ENCODE measurements around the gene STAG1. TPM values are rescaled to one million over a fixed set of nuclear protein-coding genes. Genes with fewer than 3 reads are reported as not detected.
"Not testable (repeated sequence)": the region's sequence is repeated elsewhere in the genome, so short reads cannot be mapped to it uniquely, and the experiment has no call there.

The STAG1 gene
- total RNA-seq, 1 donor from 2014 or later, result 44.7 TPM

- peak in 1 of 2 donors; percentile 94 for DNase-seq (ENCODE audit: extremely low spot score in 2 of 2)
- Histone ChIP-seq H3K9me3 (no peaks in the 10 kb centered on the region), H3K27me3 (no peaks in the 10 kb centered on the region), H3K36me3 (no peaks in the 10 kb centered on the region), H3K4me1 (peaks cover 56% of the 10 kb centered on the region), H3K27ac (peak overlapping the region; percentile 99), H3K4me3 (peak overlapping the region; percentile 81 to 99)
- intact Hi-C loops (cut with DNase I), result loop anchor here (2.0 to 10.0 kb wide), 6 partner anchors 111 to 677 kb away; partner anchors contain the start of genes MSL2, NCK1 and PCCB
- TF ChIP-seq POLR2A (IDR thresholded peaks at IDR 0.05) (peak in 1 of 2 donors; percentile 4), CTCF (IDR thresholded peaks at IDR 0.05) (no peak), POLR2AphosphoS5 (IDR thresholded peaks at IDR 0.05; ENCODE audit: insufficient read depth in 1 of 2, low read depth in 1 of 2) (no peak)
These were observed 634 bp downstream of the STAG1 start for GRCh38 chr3:136751316-136752171.

GRCh38 chr3:136750897-136751315 lies 1.3 kb downstream of the STAG1 start:
- Histone ChIP-seq H3K4me1 (peaks cover 58% of the 10 kb centered on the region), H3K27ac (peak overlapping the region; percentile 99), H3K27me3 (no peaks in the 10 kb centered on the region), H3K36me3 (no peaks in the 10 kb centered on the region), H3K4me3 (peak overlapping the region; percentile 81 to 99), H3K9me3 (no peaks in the 10 kb centered on the region)
- TF ChIP-seq CTCF (IDR thresholded peaks at IDR 0.05), result no peak
- peak in 1 of 2 donors; percentile 6 for TF ChIP-seq POLR2AphosphoS5 (IDR thresholded peaks at IDR 0.05; ENCODE audit: insufficient read depth in 1 of 2, low read depth in 1 of 2)
- intact Hi-C loops (cut with DNase I), result loop anchor here (5.0 to 10.0 kb wide), 4 partner anchors 111 to 676 kb away; partner anchors contain the start of genes NCK1 and PCCB
- DNase-seq (ENCODE audit: extremely low spot score in 2 of 2), result no peak

GRCh38 chr3:136750209-136750896 lies 1.8 kb downstream of the STAG1 start:
- Histone ChIP-seq H3K4me3 (peak overlapping the region; percentile 81 to 99), H3K4me1 (peaks cover 63% of the 10 kb centered on the region), H3K9me3 (no peaks in the 10 kb centered on the region), H3K27me3 (no peaks in the 10 kb centered on the region), H3K27ac (peak overlapping the region; percentile 99), H3K36me3 (no peaks in the 10 kb centered on the region)
- no peak for DNase-seq (ENCODE audit: extremely low spot score in 2 of 2)
- intact Hi-C loops (cut with DNase I), result loop anchor here (5.0 to 10.0 kb wide), 4 partner anchors 112 to 676 kb away; partner anchors contain the start of genes NCK1 and PCCB
- TF ChIP-seq POLR2AphosphoS5 (IDR thresholded peaks at IDR 0.05; ENCODE audit: insufficient read depth in 1 of 2, low read depth in 1 of 2) (no peak), POLR2A (IDR thresholded peaks at IDR 0.05) (no peak), CTCF (IDR thresholded peaks at IDR 0.05) (no peak)

- not testable (repeated sequence) for H3K27me3 ChIP-seq; H3K9me3 ChIP-seq; H3K36me3 ChIP-seq; DNase-seq (ENCODE audit: extremely low spot score in 2 of 2)
- peak overlapping the region; percentile 99 for H3K27ac ChIP-seq
- intact Hi-C loops (cut with DNase I), result loop anchor here (5.0 to 10.0 kb wide), 4 partner anchors 113 to 675 kb away; partner anchors contain the start of genes NCK1 and PCCB
- H3K4me1 ChIP-seq, result peaks cover 69% of the 10 kb centered on the region
- peak overlapping the region in 1 of 2 donors; percentile 19 for H3K4me3 ChIP-seq
These were observed 2.6 kb downstream of the STAG1 start for GRCh38 chr3:136749602-136750001.

- peaks cover 66% of the 10 kb centered on the region for H3K4me1 ChIP-seq
- no peak for DNase-seq (ENCODE audit: extremely low spot score in 2 of 2)
- H3K27me3 ChIP-seq, result no peaks in the 10 kb centered on the region
- intact Hi-C loops (cut with DNase I), result no loop called here
- peak overlapping the region; percentile 99 for H3K27ac ChIP-seq
- no peaks in the 10 kb centered on the region for H3K9me3 ChIP-seq
- TF ChIP-seq POLR2A (IDR thresholded peaks at IDR 0.05) (no peak), CTCF (IDR thresholded peaks at IDR 0.05) (no peak), POLR2AphosphoS5 (IDR thresholded peaks at IDR 0.05; ENCODE audit: insufficient read depth in 1 of 2, low read depth in 1 of 2) (no peak)
- peak overlapping the region in 1 of 2 donors; percentile 19 for H3K4me3 ChIP-seq
- H3K36me3 ChIP-seq, result no peaks in the 10 kb centered on the region
These were observed 3.1 kb downstream of the STAG1 start for GRCh38 chr3:136749091-136749490.

Measured in vagina (tissue), 2 donors.